DMS153 treated with DMSO at 0.1 percent for 48 hours (cell line): Measurements from ENCODE around the gene NQO2.
A peak's percentile ranks its signal among the peaks of the same experiment; 100 is the strongest.
"Not testable (repeated sequence)": the region's sequence is repeated elsewhere in the genome, so short reads cannot be mapped to it uniquely, and the experiment has no call there.

ENCODE experiments used
- DNase-seq: peaks from one replicate; lab custom pipeline; 2025; ENCODE audit not compliant: unreplicated experiment; lab: John Stamatoyannopoulos, UW

NQO2 gene

GRCh38 chr6:2988426-2989331 lies 11.0 kb upstream of the NQO2 start:
- DNase-seq = peak; percentile 29

- peak; percentile 65 for DNase-seq
Measured at GRCh38 chr6:2989332-2990247, 10.1 kb upstream of the NQO2 start.

GRCh38 chr6:2990248-2990931 lies 9.3 kb upstream of the NQO2 start:
- DNase-seq = peak; percentile 18

- no peak for DNase-seq
Measured at GRCh38 chr6:2990932-2991506, 8.7 kb upstream of the NQO2 start.

- DNase-seq = no peak
Measured at GRCh38 chr6:2992330-2992979, 7.2 kb upstream of the NQO2 start.

GRCh38 chr6:2993755-2994317 lies 5.9 kb upstream of the NQO2 start:
- DNase-seq = no peak

GRCh38 chr6:2998249-2998997 lies 1.3 kb upstream of the NQO2 start:
- DNase-seq = not testable (repeated sequence)

- no peak for DNase-seq
Measured at GRCh38 chr6:2998998-2999617, 586 bp upstream of the NQO2 start.

- DNase-seq = no peak
Measured at GRCh38 chr6:3001146-3001772, 1.6 kb downstream of the NQO2 start.

GRCh38 chr6:3001773-3002293 lies 2.1 kb downstream of the NQO2 start:
- no peak for DNase-seq

- not testable (repeated sequence) for DNase-seq
Measured at GRCh38 chr6:3003226-3003625, 3.5 kb downstream of the NQO2 start.

- no peak for DNase-seq
Measured at GRCh38 chr6:3005077-3005476, 5.4 kb downstream of the NQO2 start.

- DNase-seq = no peak
Measured at GRCh38 chr6:3005874-3006273, 6.2 kb downstream of the NQO2 start.

GRCh38 chr6:3006476-3006875 lies 6.8 kb downstream of the NQO2 start:
- DNase-seq = no peak

GRCh38 chr6:3007571-3007970 lies 7.9 kb downstream of the NQO2 start:
- no peak for DNase-seq

- not testable (repeated sequence) for DNase-seq
Measured at GRCh38 chr6:3008712-3009265, 9.1 kb downstream of the NQO2 start.

- no peak for DNase-seq
Measured at GRCh38 chr6:3009930-3010329, 10.2 kb downstream of the NQO2 start.

- no peak for DNase-seq
Measured at GRCh38 chr6:3011158-3011557, 11.5 kb downstream of the NQO2 start.
